H1 (cell line): Measurements from ENCODE around the gene SQOR. TPM values are rescaled to one million over a fixed set of nuclear protein-coding genes. Genes with fewer than 3 reads are reported as not detected.
A peak's percentile ranks its signal among the peaks of the same experiment; 100 is the strongest.

Experiments
- CTCF ChIA-PET: fragments of 300-600 bp; sonication (Branson Sonifier 250); formaldehyde crosslinking; loops from one replicate; lab custom pipeline; 2021; ENCODE audit not compliant: partially characterized antibody; lab: Charles Lee
- POLR2A ChIA-PET: fragments of 300-600 bp; sonication (Branson Sonifier 250); formaldehyde crosslinking; loops from one replicate; lab custom pipeline; 2021; ENCODE audit warnings: inconsistent platforms; ENCODE audit not compliant: partially characterized antibody; lab: Charles Lee
- DNase-seq, 2 experiments: peaks; one replicate each; pipeline versions ENCODE4 v3.0.0 to v3.0.0-alpha.2; 2010 to 2022; ENCODE audit warnings: low spot score in 2 of 2, low read depth in 1 of 2, mixed read lengths in 1 of 2
- FAIRE-seq: peaks from 2 replicates; lab custom pipeline; 2011; peaks lifted over from hg19 to GRCh38; lab: Jason Lieb, UNC
- H2AFZ ChIP-seq: 2 replicates; pipeline ENCODE4 v1.8.1; 2012; ENCODE audit warnings: low read length, inconsistent platforms
- H2AK5ac ChIP-seq: 2 replicates; pipeline ENCODE4 v1.6.1; 2013; ENCODE audit warnings: low read depth, low read length
- H2BK120ac ChIP-seq: replicated peaks from 2 replicates; pipeline ENCODE3; 2013; ENCODE audit warnings: low read depth, low read length, inconsistent platforms
- H2BK12ac ChIP-seq: 2 replicates; pipeline ENCODE4 v1.6.1; 2013; ENCODE audit warnings: low read depth, low read length
- H2BK15ac ChIP-seq: 2 replicates; pipeline ENCODE4 v1.6.1; 2013; ENCODE audit warnings: low read length
- H2BK20ac ChIP-seq: 2 replicates; pipeline ENCODE4 v1.6.1; 2013; ENCODE audit warnings: low read length
- H2BK5ac ChIP-seq: 2 replicates; pipeline ENCODE4 v1.6.1; 2013; ENCODE audit warnings: low read depth, low read length
- H3K14ac ChIP-seq: 2 replicates; pipeline ENCODE4 v1.6.1; 2013; ENCODE audit warnings: inconsistent platforms; ENCODE audit not compliant: insufficient read length
- H3K18ac ChIP-seq: 2 replicates; pipeline ENCODE4 v1.6.1; 2013; ENCODE audit warnings: low read length; ENCODE audit errors: extremely low read depth
- H3K23ac ChIP-seq: 2 replicates; pipeline ENCODE4 v1.6.1; 2013; ENCODE audit warnings: inconsistent platforms; ENCODE audit not compliant: insufficient read length
- H3K23me2 ChIP-seq: 2 replicates; pipeline ENCODE4 v1.6.1; 2013; ENCODE audit warnings: low read depth, low read length
- H3K27ac ChIP-seq: 2 replicates; pipeline ENCODE4 v1.6.1; 2011; ENCODE audit warnings: low read depth, low read length, inconsistent platforms
- H3K27me3 ChIP-seq, 4 experiments: replicated peaks in 1 of 4; 1 replicate in 1 of 4; 2 replicates in 3 of 4; pipeline versions ENCODE4 v1.6.1 to v1.8.1; 2011 to 2013; ENCODE audit warnings: low read length in 3 of 4, mild to moderate bottlenecking in 3 of 4, inconsistent platforms in 2 of 4, mixed read lengths in 2 of 4, moderate library complexity in 1 of 4; ENCODE audit not compliant: control insufficient read depth in 3 of 4, insufficient read depth in 3 of 4; ENCODE audit errors: extremely low read depth in 1 of 4
- H3K36me3 ChIP-seq, 4 experiments: 2 replicates each; pipeline versions ENCODE4 v1.6.1 to v1.8.1; 2011 to 2013; ENCODE audit warnings: mild to moderate bottlenecking in 4 of 4, low read length in 3 of 4, moderate library complexity in 2 of 4, control low read depth in 1 of 4, inconsistent platforms in 1 of 4; ENCODE audit not compliant: insufficient read depth in 4 of 4, control insufficient read depth in 2 of 4
- H3K4ac ChIP-seq: replicated peaks from 2 replicates; pipeline ENCODE3; 2013; ENCODE audit warnings: low read length, low read depth, mixed read lengths, inconsistent platforms; ENCODE audit not compliant: insufficient read length
- H3K4me1 ChIP-seq, 4 experiments: replicated peaks in 1 of 4; 1 replicate in 1 of 4; 2 replicates in 3 of 4; pipeline versions ENCODE4 v1.6.1 to v1.8.1; 2011 to 2013; ENCODE audit warnings: low read length in 3 of 4, inconsistent platforms in 2 of 4, mixed read lengths in 1 of 4; ENCODE audit not compliant: insufficient read depth in 4 of 4, control insufficient read depth in 3 of 4
- H3K4me2 ChIP-seq, 2 experiments: 2 replicates each; pipeline versions ENCODE4 v1.6.1 to v1.8.1; 2011 to 2013; ENCODE audit warnings: low read depth in 2 of 2, low read length in 2 of 2, control low read depth in 1 of 2, inconsistent platforms in 1 of 2, mild to moderate bottlenecking in 1 of 2; ENCODE audit not compliant: insufficient read depth in 1 of 2
- H3K4me3 ChIP-seq, 4 experiments: fragments of 200-600, 300-600 bp in 1 of 4; sonication (generic), shearing (Covaris generic), sonication (Bioruptor Twin) in 1 of 4; 2 replicates each; pipeline versions ENCODE4 v1.5.1 to v1.8.1; 2011 to 2016; ENCODE audit warnings: low read length in 4 of 4, low read depth in 3 of 4, control low read depth in 2 of 4, inconsistent platforms in 2 of 4, mild to moderate bottlenecking in 2 of 4, mixed read lengths in 1 of 4, moderate library complexity in 1 of 4; ENCODE audit not compliant: insufficient read depth in 2 of 4; ENCODE audit errors: extremely low read depth in 1 of 4
- H3K56ac ChIP-seq: replicated peaks from 2 replicates; pipeline ENCODE3; 2013; ENCODE audit warnings: low read depth, mild to moderate bottlenecking, mixed read lengths, low read length, inconsistent platforms; ENCODE audit not compliant: insufficient read length
- H3K79me1 ChIP-seq: 2 replicates; pipeline ENCODE4 v1.6.1; 2013; ENCODE audit warnings: low read depth, low read length, control low read depth
- H3K79me2 ChIP-seq, 2 experiments: 2 replicates each; pipeline versions ENCODE4 v1.6.1 to v1.8.1; 2012 to 2013; ENCODE audit warnings: low read length in 2 of 2, mild to moderate bottlenecking in 2 of 2, inconsistent platforms in 1 of 2; ENCODE audit not compliant: insufficient read depth in 2 of 2, control insufficient read depth in 1 of 2
- H3K9ac ChIP-seq, 4 experiments: replicated peaks in 1 of 4; 1 replicate in 1 of 4; 2 replicates in 3 of 4; pipeline versions ENCODE4 v1.6.1 to v1.8.1; 2011 to 2013; ENCODE audit warnings: low read depth in 3 of 4, low read length in 3 of 4, control low read depth in 2 of 4, mild to moderate bottlenecking in 2 of 4, moderate library complexity in 2 of 4, inconsistent platforms in 1 of 4; ENCODE audit errors: extremely low read depth in 1 of 4
- H3K9me3 ChIP-seq, 2 experiments: 2 replicates each; pipeline versions ENCODE4 v1.6.1 to v1.8.1; 2012 to 2013; ENCODE audit warnings: mild to moderate bottlenecking in 2 of 2, moderate library complexity in 2 of 2, control low read depth in 1 of 2, inconsistent platforms in 1 of 2, low read depth in 1 of 2, low read length in 1 of 2, mixed read lengths in 1 of 2; ENCODE audit not compliant: insufficient read depth in 2 of 2
- H4K20me1 ChIP-seq, 2 experiments: replicated peaks in 1 of 2; 2 replicates each; pipeline versions ENCODE3 to v1.8.1; 2011 to 2013; ENCODE audit warnings: inconsistent platforms in 2 of 2, low read length in 2 of 2, mild to moderate bottlenecking in 1 of 2; ENCODE audit not compliant: insufficient read depth in 2 of 2, control insufficient read depth in 1 of 2
- H4K5ac ChIP-seq: 2 replicates; pipeline ENCODE4 v1.6.1; 2013; ENCODE audit warnings: low read length, low read depth, mixed read lengths, inconsistent platforms; ENCODE audit not compliant: insufficient read length
- H4K8ac ChIP-seq: 2 replicates; pipeline ENCODE4 v1.8.0; 2013; ENCODE audit warnings: mild to moderate bottlenecking, moderate library complexity, low read length, inconsistent platforms; ENCODE audit not compliant: insufficient read depth; ENCODE audit errors: extremely low read depth
- H4K91ac ChIP-seq: replicated peaks from 2 replicates; pipeline ENCODE3; 2013; ENCODE audit warnings: low read length, mixed read lengths, inconsistent platforms; ENCODE audit not compliant: insufficient read length
- CTCF ChIP-seq, 3 experiments: IDR thresholded peaks; 1 replicate in 2 of 3; 2 replicates in 1 of 3; pipeline versions ENCODE4 v1.5.1 to v1.6.1; 2011; ENCODE audit warnings: low read length in 3 of 3, mild to moderate bottlenecking in 3 of 3, inconsistent platforms in 2 of 3, low read depth in 1 of 3, moderate library complexity in 1 of 3; ENCODE audit not compliant: insufficient read depth in 1 of 3; ENCODE audit errors: control extremely low read depth in 1 of 3
- POLR2AphosphoS5 ChIP-seq: IDR thresholded peaks from 2 replicates; pipeline ENCODE4 v1.6.1; 2011; ENCODE audit warnings: low read depth, low read length
- SP1 ChIP-seq: IDR thresholded peaks from 2 replicates; pipeline ENCODE4 v1.6.1; 2011; ENCODE audit warnings: low read depth, low read length
- SP4 ChIP-seq: IDR thresholded peaks from 2 replicates; pipeline ENCODE4 v1.6.1; 2012; ENCODE audit warnings: low read length, inconsistent platforms
- SUZ12 ChIP-seq: fragments of 200-600 bp; sonication (generic); IDR thresholded peaks from 2 replicates; pipeline ENCODE4 v1.6.1; 2012; ENCODE audit warnings: mild to moderate bottlenecking, inconsistent platforms, low read length, moderate library complexity, mixed read lengths
- TBP ChIP-seq: IDR thresholded peaks from 2 replicates; pipeline ENCODE4 v1.6.1; 2011; ENCODE audit warnings: low read depth, low read length, improper control_type of control experiment
- WGBS, 2 experiments: shearing (Covaris generic) in 1 of 2; methylation state at CpG; one replicate each; pipeline versions ENCODE4 v1.1.6 to v1.1.7; 2013 to 2015; ENCODE audit warnings: low lambda C conversion rate in 2 of 2, mixed read lengths in 2 of 2, inconsistent platforms in 1 of 2, low coverage in 1 of 2, missing lambda C conversion rate in 1 of 2; ENCODE audit not compliant: insufficient replicate concordance in 2 of 2, insufficient coverage in 1 of 2, insufficient read length in 1 of 2; ENCODE audit errors: extremely low coverage in 1 of 2, missing lambda C conversion rate in 1 of 2; 5-methylcytosine and 5-hydroxymethylcytosine counted together
- long read RNA-seq, 2 experiments: library from RNA in 1 of 2; library from capped mRNA in 1 of 2; stranded (forward); transcript quantifications; one replicate each; pipeline ENCODE4 v2.0.0, GENCODE V29; 2021; ENCODE audit warnings: inconsistent platforms in 1 of 2
- polyA minus RNA-seq, 3 experiments: library from RNA; depleted of rRNA, polyadenylated mRNA; stranded (reverse); fragments of >200 nt; gene quantifications; 1 replicate in 2 of 3; 2 replicates in 1 of 3; pipeline ENCODE4 v1.2.3, GENCODE V29; 2011
- polyA plus RNA-seq, 7 experiments: library from polyadenylated mRNA; depleted of rRNA in 3 of 7; stranded (reverse) in 5 of 7; unstranded in 2 of 7; fragments of >200 nt in 5 of 7; fragments of 200-250 nt in 2 of 7; gene quantifications; 1 replicate in 5 of 7; 2 replicates in 1 of 7; 4 replicates in 1 of 7; pipeline versions ENCODE4 v1.2.1 to v1.2.3, GENCODE V29; 2011 to 2013; ENCODE audit warnings: missing spikeins in 2 of 7, mixed read lengths in 2 of 7
- total RNA-seq: library from RNA; stranded (reverse); fragmentation: NEBNext Ultra II Directional; extraction: Animal tissue kit (Norgen Biotek cat#: 25700); gene quantifications from 2 replicates; pipeline ENCODE4 v1.2.1, GENCODE V29; 2021

Gene SQOR
- total RNA-seq (0.22 and 0.25 TPM in 2 replicates), polyA plus RNA-seq (2011; rRNA removed) (0.20 and 0.24 TPM in 2 replicates), polyA minus RNA-seq (2011; rRNA and poly(A)+ RNA removed) (0.15 TPM in 1 of 2 replicates, not detected in the other)
- 0.17 TPM for polyA plus RNA-seq (2011; cell fraction: cytosol; rRNA removed)
- polyA plus RNA-seq (2011; cell fraction: nucleus; rRNA removed) = 0.10 TPM
- polyA plus RNA-seq (2012, experiment 1 of 2) = 0.27 to 0.47 TPM (median 0.31 TPM) in 3 of 4 replicates, not detected in the other
- not detected for polyA plus RNA-seq (2012, experiment 2 of 2)
- 0.18 TPM for polyA plus RNA-seq (2013, experiment 1 of 2)
- polyA plus RNA-seq (2013, experiment 2 of 2) = 0.24 TPM
- polyA minus RNA-seq (2011; cell fraction: cytosol; rRNA and poly(A)+ RNA removed) = not detected
- polyA minus RNA-seq (2011; cell fraction: nucleus; rRNA and poly(A)+ RNA removed) = 1.5 TPM
- long read RNA-seq, experiment 1 = 0 reads
- long read RNA-seq, experiment 2, partial matches to known transcripts = 0 of 1 reads
- long read RNA-seq, experiment 2, other reads (novel, unspliced or antisense) = 1 of 1 reads

- no peak within 1 kb of the TSS for H2AK5ac ChIP-seq
- peaks cover 0 to 25% (median 19%) of the 10 kb centered on the region in 4 experiments; a peak in 6 of 7 replicates for H3K27me3 ChIP-seq
- FAIRE-seq (no peak), DNase-seq (peak in 1 of 2 experiments; percentile 74)
- ChIA-PET POLR2A (interaction anchor here (0.5 to 1.1 kb wide), 4 partner anchors 47 to 991 kb away, joined by 3 to 5 read pairs (median 3); partner anchors contain the start of gene BLOC1S6), CTCF (interaction anchor here (0.8 to 1.3 kb wide), 7 partner anchors 11 to 177 kb away, joined by 3 to 6 read pairs (median 3); no protein-coding TSS in a partner anchor)
- H4K5ac ChIP-seq = no peak within 1 kb of the TSS
- H4K20me1 ChIP-seq = no peaks in the 10 kb centered on the region
- no peaks in the 10 kb centered on the region for H3K36me3 ChIP-seq
- no peak within 1 kb of the TSS; the same call in 1 of the 2 replicates for H4K8ac ChIP-seq
- H3K4me3 ChIP-seq = peak within 1 kb of the TSS; percentile 52 to 75 (median 70)
- H3K23ac ChIP-seq = no peak within 1 kb of the TSS
- H3K18ac ChIP-seq = no peak within 1 kb of the TSS; the same call in 1 of the 2 replicates
- H3K56ac ChIP-seq = no peak within 1 kb of the TSS
- no peak within 1 kb of the TSS for H2BK120ac ChIP-seq
- H2AFZ ChIP-seq = peak within 1 kb of the TSS; percentile 73
- H2BK12ac ChIP-seq = no peak within 1 kb of the TSS
- H3K9me3 ChIP-seq = no peaks in the 10 kb centered on the region
- no peaks in the 10 kb centered on the region for H3K79me1 ChIP-seq
- no peak within 1 kb of the TSS for H3K14ac ChIP-seq
- no peak within 1 kb of the TSS for H2BK5ac ChIP-seq
- peaks cover 10% of the 10 kb centered on the region; the same call in 1 of the 2 replicates for H3K23me2 ChIP-seq
- H3K79me2 ChIP-seq = no peaks in the 10 kb centered on the region
- H2BK20ac ChIP-seq = no peak within 1 kb of the TSS
- H3K4me1 ChIP-seq = peaks cover 0 to 7% (median 1%) of the 10 kb centered on the region in 4 experiments; a peak in 3 of 7 replicates
- no peak within 1 kb of the TSS for H4K91ac ChIP-seq
- H3K27ac ChIP-seq = no peak within 1 kb of the TSS
- H3K4me2 ChIP-seq = peak within 1 kb of the TSS; percentile 81 to 83
- H3K9ac ChIP-seq = peak within 1 kb of the TSS in 1 of 4 experiments; percentile 52; a peak in 2 of 7 replicates
- H3K4ac ChIP-seq = no peak within 1 kb of the TSS
- WGBS, 2 experiments = 7% methylated on average over 45 of the region's 53 CpGs; no CpG with 5 or more reads in 1 of the 2 experiments
- H2BK15ac ChIP-seq = no peak within 1 kb of the TSS
- TF ChIP-seq SP1 (no peak), TBP (no peak; the same call in 1 of the 2 replicates), SUZ12 (peak; percentile 68; the same call in 1 of the 2 replicates), POLR2AphosphoS5 (no peak), SP4 (no peak), CTCF (IDR thresholded peaks at IDR 0.05; ENCODE audit: control extremely low read depth in 1 of 3, insufficient read depth in 1 of 3, low read depth in 1 of 3, low read length in 3 of 3) (no peak)
Observed at GRCh38 chr15:45634432-45635190, at the start of gene SQOR. TSS of gene SQOR (plus strand) at chr15:45635029. CDS start at chr15:45658924, 23,895 bp downstream.
